WTC11 (cell line): ENCODE measurements around the gene UMAD1. TPM values are rescaled to one million over a fixed set of nuclear protein-coding genes. Genes with fewer than 3 reads are reported as not detected.

Source experiments
- ATAC-seq: fragments of 200-7000 bp; cut with Tn5 transposase; 2 replicates; pipeline ENCODE4 v1.10.0; 2021; ENCODE audit warnings: mild to moderate bottlenecking, moderate library complexity
- CTCF ChIA-PET: fragments of 300-600 bp; sonication (Branson Sonifier 250); formaldehyde crosslinking; loops from one replicate; lab custom pipeline; 2021; ENCODE audit warnings: antibody characterized with exemption; lab: Charles Lee
- POLR2A ChIA-PET: fragments of 350-600 bp; sonication (Branson Sonifier 250); formaldehyde crosslinking; loops from one replicate; lab custom pipeline; 2021; ENCODE audit warnings: antibody characterized with exemption; lab: Charles Lee
- DNase-seq: peaks from one replicate; pipeline ENCODE4 v3.0.0; 2021; ENCODE audit warnings: low spot score
- H3K27ac Mint-ChIP-seq: 2 replicates; pipeline ENCODE4 v1.8.0; 2021; ENCODE audit warnings: mixed read lengths
- H3K27me3 Mint-ChIP-seq: 2 replicates; pipeline ENCODE4 v1.8.0; 2021; ENCODE audit warnings: low read depth, mild to moderate bottlenecking, moderate library complexity, mixed read lengths
- H3K36me3 Mint-ChIP-seq: 2 replicates; pipeline ENCODE4 v1.8.0; 2021; ENCODE audit warnings: mixed read lengths
- H3K4me1 Mint-ChIP-seq: 2 replicates; pipeline ENCODE4 v1.8.0; 2022; ENCODE audit warnings: mixed read lengths
- H3K4me3 Mint-ChIP-seq: 2 replicates; pipeline ENCODE4 v1.8.0; 2021; ENCODE audit warnings: mild to moderate bottlenecking, moderate library complexity, mixed read lengths
- H3K9me3 Mint-ChIP-seq: 2 replicates; pipeline ENCODE4 v1.8.0; 2021; ENCODE audit warnings: mixed read lengths
- CREM ChIP-seq: sonication (generic); formaldehyde crosslinking; IDR thresholded peaks from 2 replicates; pipeline ENCODE4 v1.8.1; 2022; ENCODE audit warnings: mild to moderate bottlenecking, missing genetic modification reagents, moderate library complexity
- MXD4 ChIP-seq: fragments of 250-450 bp; sonication (Bioruptor Pico); IDR thresholded peaks from 2 replicates; pipeline ENCODE4 v1.8.0; 2021; ENCODE audit warnings: mild to moderate bottlenecking, moderate library complexity, borderline replicate concordance
- NFATC4 ChIP-seq: fragments of 250-450 bp; sonication (Bioruptor Pico); IDR thresholded peaks from 2 replicates; pipeline ENCODE4 v1.9.0; 2021; ENCODE audit warnings: mild to moderate bottlenecking
- PRRX2 ChIP-seq: fragments of 250-450 bp; sonication (Bioruptor Pico); IDR thresholded peaks from 2 replicates; pipeline ENCODE4 v1.8.0; 2021; ENCODE audit warnings: mild to moderate bottlenecking
- SOX15 ChIP-seq: fragments of 250-450 bp; sonication (Bioruptor Pico); IDR thresholded peaks from 2 replicates; pipeline ENCODE4 v1.9.0; 2021; ENCODE audit warnings: mild to moderate bottlenecking
- STAT6 ChIP-seq: sonication (generic); formaldehyde crosslinking; conservative IDR thresholded peaks from 2 replicates; pipeline ENCODE4 v1.8.1; 2023; ENCODE audit warnings: mild to moderate bottlenecking, low read depth, missing genetic modification reagents, moderate library complexity
- TCF7 ChIP-seq: sonication (generic); formaldehyde crosslinking; IDR thresholded peaks from 2 replicates; pipeline ENCODE4 v1.8.0; 2022; ENCODE audit warnings: mild to moderate bottlenecking, low read depth, missing genetic modification reagents, moderate library complexity
- ZBTB21 ChIP-seq: sonication (generic); formaldehyde crosslinking; IDR thresholded peaks from 2 replicates; pipeline ENCODE4 v1.8.1; 2023; ENCODE audit warnings: mild to moderate bottlenecking, missing genetic modification reagents, borderline replicate concordance
- ZNF219 ChIP-seq: sonication (generic); formaldehyde crosslinking; IDR thresholded peaks from 2 replicates; pipeline ENCODE4 v1.8.0; 2023; ENCODE audit warnings: missing genetic modification reagents, mild to moderate bottlenecking, borderline replicate concordance
- ZNF317 ChIP-seq: sonication (generic); formaldehyde crosslinking; IDR thresholded peaks from 2 replicates; pipeline ENCODE4 v1.8.1; 2023; ENCODE audit warnings: low read depth, mild to moderate bottlenecking, moderate library complexity, missing genetic modification reagents, borderline replicate concordance
- total RNA-seq: library from RNA; stranded (reverse); gene quantifications from 3 replicates; pipeline ENCODE4 v1.2.3, GENCODE V29; 2021
- TF ChIP-seq, protein P1 (sequence below): sonication (generic); formaldehyde crosslinking; IDR thresholded peaks from 2 replicates; pipeline ENCODE4 v1.8.1; 2022; ENCODE audit warnings: mild to moderate bottlenecking, moderate library complexity, missing genetic modification reagents
- TF ChIP-seq, protein P2 (sequence below): sonication (generic); formaldehyde crosslinking; IDR thresholded peaks from 2 replicates; pipeline ENCODE4 v1.8.1; 2023; ENCODE audit warnings: mild to moderate bottlenecking, missing genetic modification reagents, borderline replicate concordance
- TF ChIP-seq, protein P3 (sequence below): fragments of 250-450 bp; sonication (Bioruptor Pico); IDR thresholded peaks from 2 replicates; pipeline ENCODE4 v2.1.2; 2022; ENCODE audit warnings: mild to moderate bottlenecking, moderate library complexity
- TF ChIP-seq, protein P4 (sequence below): sonication (generic); formaldehyde crosslinking; IDR thresholded peaks from 2 replicates; pipeline ENCODE4 v1.8.1; 2023; ENCODE audit warnings: mild to moderate bottlenecking, moderate library complexity, missing genetic modification reagents
- TF ChIP-seq, protein P5 (sequence below): fragments of 250-450 bp; sonication (Bioruptor Pico); IDR thresholded peaks from 2 replicates; pipeline ENCODE4 v1.9.0; 2021; ENCODE audit warnings: mild to moderate bottlenecking, borderline replicate concordance
- TF ChIP-seq, protein P6 (sequence below): sonication (generic); formaldehyde crosslinking; IDR thresholded peaks from 2 replicates; pipeline ENCODE4 v1.8.1; 2022; ENCODE audit warnings: missing genetic modification reagents, borderline replicate concordance

The UMAD1 gene
- total RNA-seq, 1 experiment from 2014 or later = 13.0 TPM

DNA sequence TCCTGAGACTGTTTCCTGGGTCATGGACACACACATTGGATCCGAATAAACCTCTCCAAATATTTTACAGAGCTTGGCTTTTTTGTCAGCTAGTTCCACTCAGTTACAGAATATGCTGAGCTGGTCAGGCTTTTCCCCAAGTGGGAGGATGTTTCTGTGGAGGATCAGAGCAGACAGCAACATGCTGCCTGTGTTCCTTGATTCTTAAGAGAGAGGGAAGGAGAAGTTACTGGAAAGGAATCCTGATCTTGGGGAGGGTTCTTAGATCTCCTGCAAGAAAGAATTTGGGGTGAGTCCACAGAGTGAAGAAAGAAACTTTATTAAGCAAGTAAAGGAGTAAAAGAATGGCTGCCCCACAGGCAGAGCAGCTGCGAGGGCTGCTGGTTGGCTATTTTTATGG lies 154.7 kb downstream of the UMAD1 start:
- ATAC-seq = no peak
- no peak overlapping the region for H3K27ac Mint-ChIP-seq
- ChIA-PET CTCF (no interaction called here), POLR2A (no interaction called here)
- H3K36me3 Mint-ChIP-seq = peaks cover 25% of the 10 kb centered on the region
- H3K4me3 Mint-ChIP-seq = no peak overlapping the region
- TF ChIP-seq, protein P1, sequence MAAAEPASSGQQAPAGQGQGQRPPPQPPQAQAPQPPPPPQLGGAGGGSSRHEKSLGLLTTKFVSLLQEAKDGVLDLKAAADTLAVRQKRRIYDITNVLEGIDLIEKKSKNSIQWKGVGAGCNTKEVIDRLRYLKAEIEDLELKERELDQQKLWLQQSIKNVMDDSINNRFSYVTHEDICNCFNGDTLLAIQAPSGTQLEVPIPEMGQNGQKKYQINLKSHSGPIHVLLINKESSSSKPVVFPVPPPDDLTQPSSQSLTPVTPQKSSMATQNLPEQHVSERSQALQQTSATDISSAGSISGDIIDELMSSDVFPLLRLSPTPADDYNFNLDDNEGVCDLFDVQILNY = no peak
- TF ChIP-seq, protein P2, sequence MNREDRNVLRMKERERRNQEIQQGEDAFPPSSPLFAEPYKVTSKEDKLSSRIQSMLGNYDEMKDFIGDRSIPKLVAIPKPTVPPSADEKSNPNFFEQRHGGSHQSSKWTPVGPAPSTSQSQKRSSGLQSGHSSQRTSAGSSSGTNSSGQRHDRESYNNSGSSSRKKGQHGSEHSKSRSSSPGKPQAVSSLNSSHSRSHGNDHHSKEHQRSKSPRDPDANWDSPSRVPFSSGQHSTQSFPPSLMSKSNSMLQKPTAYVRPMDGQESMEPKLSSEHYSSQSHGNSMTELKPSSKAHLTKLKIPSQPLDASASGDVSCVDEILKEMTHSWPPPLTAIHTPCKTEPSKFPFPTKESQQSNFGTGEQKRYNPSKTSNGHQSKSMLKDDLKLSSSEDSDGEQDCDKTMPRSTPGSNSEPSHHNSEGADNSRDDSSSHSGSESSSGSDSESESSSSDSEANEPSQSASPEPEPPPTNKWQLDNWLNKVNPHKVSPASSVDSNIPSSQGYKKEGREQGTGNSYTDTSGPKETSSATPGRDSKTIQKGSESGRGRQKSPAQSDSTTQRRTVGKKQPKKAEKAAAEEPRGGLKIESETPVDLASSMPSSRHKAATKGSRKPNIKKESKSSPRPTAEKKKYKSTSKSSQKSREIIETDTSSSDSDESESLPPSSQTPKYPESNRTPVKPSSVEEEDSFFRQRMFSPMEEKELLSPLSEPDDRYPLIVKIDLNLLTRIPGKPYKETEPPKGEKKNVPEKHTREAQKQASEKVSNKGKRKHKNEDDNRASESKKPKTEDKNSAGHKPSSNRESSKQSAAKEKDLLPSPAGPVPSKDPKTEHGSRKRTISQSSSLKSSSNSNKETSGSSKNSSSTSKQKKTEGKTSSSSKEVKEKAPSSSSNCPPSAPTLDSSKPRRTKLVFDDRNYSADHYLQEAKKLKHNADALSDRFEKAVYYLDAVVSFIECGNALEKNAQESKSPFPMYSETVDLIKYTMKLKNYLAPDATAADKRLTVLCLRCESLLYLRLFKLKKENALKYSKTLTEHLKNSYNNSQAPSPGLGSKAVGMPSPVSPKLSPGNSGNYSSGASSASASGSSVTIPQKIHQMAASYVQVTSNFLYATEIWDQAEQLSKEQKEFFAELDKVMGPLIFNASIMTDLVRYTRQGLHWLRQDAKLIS = no peak
- TF ChIP-seq, all 79 proteins: peak for 0
- peaks cover 26% of the 10 kb centered on the region for H3K9me3 Mint-ChIP-seq
- DNase-seq = no peak
- no peaks in the 10 kb centered on the region; the same call in 1 of the 2 replicates for H3K27me3 Mint-ChIP-seq
- peaks cover 54% of the 10 kb centered on the region for H3K4me1 Mint-ChIP-seq

GRCh38 chr7:7795630-7796121 lies 155.1 kb downstream of the UMAD1 start:
- CTCF ChIA-PET = no interaction called here
- POLR2A ChIA-PET = no interaction called here
- Mint-ChIP-seq H3K4me1 (peaks cover 49% of the 10 kb centered on the region), H3K27me3 (no peaks in the 10 kb centered on the region; the same call in 1 of the 2 replicates), H3K27ac (no peak overlapping the region), H3K36me3 (peaks cover 25% of the 10 kb centered on the region), H3K9me3 (peaks cover 26% of the 10 kb centered on the region), H3K4me3 (no peak overlapping the region)
- ATAC-seq = no peak
- TF ChIP-seq ZNF219 (CRISPR knock-in tag) = no peak
- no peak for TF ChIP-seq MXD4 (CRISPR knock-in tag)
- TF ChIP-seq, protein P3, sequence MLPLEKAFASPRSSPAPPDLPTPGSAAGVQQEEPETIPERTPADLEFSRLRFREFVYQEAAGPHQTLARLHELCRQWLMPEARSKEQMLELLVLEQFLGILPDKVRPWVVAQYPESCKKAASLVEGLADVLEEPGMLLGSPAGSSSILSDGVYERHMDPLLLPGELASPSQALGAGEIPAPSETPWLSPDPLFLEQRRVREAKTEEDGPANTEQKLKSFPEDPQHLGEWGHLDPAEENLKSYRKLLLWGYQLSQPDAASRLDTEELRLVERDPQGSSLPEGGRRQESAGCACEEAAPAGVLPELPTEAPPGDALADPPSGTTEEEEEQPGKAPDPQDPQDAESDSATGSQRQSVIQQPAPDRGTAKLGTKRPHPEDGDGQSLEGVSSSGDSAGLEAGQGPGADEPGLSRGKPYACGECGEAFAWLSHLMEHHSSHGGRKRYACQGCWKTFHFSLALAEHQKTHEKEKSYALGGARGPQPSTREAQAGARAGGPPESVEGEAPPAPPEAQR = no peak
- no peak for TF ChIP-seq STAT6 (CRISPR knock-in tag)
- no peak for TF ChIP-seq SOX15 (CRISPR knock-in tag)
- TF ChIP-seq, protein P4, sequence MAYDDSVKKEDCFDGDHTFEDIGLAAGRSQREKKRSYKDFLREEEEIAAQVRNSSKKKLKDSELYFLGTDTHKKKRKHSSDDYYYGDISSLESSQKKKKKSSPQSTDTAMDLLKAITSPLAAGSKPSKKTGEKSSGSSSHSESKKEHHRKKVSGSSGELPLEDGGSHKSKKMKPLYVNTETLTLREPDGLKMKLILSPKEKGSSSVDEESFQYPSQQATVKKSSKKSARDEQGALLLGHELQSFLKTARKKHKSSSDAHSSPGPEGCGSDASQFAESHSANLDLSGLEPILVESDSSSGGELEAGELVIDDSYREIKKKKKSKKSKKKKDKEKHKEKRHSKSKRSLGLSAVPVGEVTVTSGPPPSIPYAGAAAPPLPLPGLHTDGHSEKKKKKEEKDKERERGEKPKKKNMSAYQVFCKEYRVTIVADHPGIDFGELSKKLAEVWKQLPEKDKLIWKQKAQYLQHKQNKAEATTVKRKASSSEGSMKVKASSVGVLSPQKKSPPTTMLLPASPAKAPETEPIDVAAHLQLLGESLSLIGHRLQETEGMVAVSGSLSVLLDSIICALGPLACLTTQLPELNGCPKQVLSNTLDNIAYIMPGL (CRISPR knock-in tag) = no peak
- TF ChIP-seq, protein P5, sequence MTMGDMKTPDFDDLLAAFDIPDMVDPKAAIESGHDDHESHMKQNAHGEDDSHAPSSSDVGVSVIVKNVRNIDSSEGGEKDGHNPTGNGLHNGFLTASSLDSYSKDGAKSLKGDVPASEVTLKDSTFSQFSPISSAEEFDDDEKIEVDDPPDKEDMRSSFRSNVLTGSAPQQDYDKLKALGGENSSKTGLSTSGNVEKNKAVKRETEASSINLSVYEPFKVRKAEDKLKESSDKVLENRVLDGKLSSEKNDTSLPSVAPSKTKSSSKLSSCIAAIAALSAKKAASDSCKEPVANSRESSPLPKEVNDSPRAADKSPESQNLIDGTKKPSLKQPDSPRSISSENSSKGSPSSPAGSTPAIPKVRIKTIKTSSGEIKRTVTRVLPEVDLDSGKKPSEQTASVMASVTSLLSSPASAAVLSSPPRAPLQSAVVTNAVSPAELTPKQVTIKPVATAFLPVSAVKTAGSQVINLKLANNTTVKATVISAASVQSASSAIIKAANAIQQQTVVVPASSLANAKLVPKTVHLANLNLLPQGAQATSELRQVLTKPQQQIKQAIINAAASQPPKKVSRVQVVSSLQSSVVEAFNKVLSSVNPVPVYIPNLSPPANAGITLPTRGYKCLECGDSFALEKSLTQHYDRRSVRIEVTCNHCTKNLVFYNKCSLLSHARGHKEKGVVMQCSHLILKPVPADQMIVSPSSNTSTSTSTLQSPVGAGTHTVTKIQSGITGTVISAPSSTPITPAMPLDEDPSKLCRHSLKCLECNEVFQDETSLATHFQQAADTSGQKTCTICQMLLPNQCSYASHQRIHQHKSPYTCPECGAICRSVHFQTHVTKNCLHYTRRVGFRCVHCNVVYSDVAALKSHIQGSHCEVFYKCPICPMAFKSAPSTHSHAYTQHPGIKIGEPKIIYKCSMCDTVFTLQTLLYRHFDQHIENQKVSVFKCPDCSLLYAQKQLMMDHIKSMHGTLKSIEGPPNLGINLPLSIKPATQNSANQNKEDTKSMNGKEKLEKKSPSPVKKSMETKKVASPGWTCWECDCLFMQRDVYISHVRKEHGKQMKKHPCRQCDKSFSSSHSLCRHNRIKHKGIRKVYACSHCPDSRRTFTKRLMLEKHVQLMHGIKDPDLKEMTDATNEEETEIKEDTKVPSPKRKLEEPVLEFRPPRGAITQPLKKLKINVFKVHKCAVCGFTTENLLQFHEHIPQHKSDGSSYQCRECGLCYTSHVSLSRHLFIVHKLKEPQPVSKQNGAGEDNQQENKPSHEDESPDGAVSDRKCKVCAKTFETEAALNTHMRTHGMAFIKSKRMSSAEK (CRISPR knock-in tag) = no peak
- TF ChIP-seq TCF7 (CRISPR knock-in tag) = no peak
- no peak for TF ChIP-seq ZNF317
- no peak for TF ChIP-seq PRRX2 (CRISPR knock-in tag)
- TF ChIP-seq, protein P6, sequence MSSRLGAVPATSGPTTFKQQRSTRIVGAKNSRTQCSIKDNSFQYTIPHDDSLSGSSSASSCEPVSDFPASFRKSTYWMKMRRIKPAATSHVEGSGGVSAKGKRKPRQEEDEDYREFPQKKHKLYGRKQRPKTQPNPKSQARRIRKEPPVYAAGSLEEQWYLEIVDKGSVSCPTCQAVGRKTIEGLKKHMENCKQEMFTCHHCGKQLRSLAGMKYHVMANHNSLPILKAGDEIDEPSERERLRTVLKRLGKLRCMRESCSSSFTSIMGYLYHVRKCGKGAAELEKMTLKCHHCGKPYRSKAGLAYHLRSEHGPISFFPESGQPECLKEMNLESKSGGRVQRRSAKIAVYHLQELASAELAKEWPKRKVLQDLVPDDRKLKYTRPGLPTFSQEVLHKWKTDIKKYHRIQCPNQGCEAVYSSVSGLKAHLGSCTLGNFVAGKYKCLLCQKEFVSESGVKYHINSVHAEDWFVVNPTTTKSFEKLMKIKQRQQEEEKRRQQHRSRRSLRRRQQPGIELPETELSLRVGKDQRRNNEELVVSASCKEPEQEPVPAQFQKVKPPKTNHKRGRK (CRISPR knock-in tag) = no peak
- TF ChIP-seq ZBTB21 (CRISPR knock-in tag) = no peak
- no peak for TF ChIP-seq CREM (CRISPR knock-in tag)
- TF ChIP-seq NFATC4 (CRISPR knock-in tag) = no peak
- no peak for DNase-seq
